CMK (cell line): ENCODE data around the gene RIPOR1.

Experiments used
- DNase-seq: peaks from one replicate; pipeline ENCODE4 v3.0.0-alpha.2; 2010; ENCODE audit warnings: low read depth

The RIPOR1 gene

DNA sequence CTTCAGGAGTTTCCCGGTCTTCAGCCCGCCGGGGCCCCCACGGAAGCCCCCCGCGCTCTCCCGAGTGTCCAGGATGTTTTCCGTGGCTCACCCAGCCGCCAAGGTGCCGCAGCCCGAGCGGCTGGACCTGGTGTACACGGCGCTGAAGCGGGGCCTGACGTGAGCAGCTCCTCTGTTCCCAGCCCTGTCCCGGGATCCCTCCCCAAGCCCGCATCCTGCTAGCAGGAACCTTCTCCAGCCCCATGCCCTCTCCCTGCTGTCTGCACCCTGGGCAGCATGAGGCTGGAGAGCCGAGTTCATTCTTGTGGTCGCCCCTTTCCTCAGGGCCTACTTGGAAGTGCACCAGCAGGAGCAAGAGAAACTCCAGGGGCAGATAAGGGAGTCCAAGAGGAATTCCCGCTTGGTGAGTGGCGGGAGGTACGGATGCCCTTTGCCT, 10.1 kb downstream of the RIPOR1 start:
- DNase-seq: no peak

DNA sequence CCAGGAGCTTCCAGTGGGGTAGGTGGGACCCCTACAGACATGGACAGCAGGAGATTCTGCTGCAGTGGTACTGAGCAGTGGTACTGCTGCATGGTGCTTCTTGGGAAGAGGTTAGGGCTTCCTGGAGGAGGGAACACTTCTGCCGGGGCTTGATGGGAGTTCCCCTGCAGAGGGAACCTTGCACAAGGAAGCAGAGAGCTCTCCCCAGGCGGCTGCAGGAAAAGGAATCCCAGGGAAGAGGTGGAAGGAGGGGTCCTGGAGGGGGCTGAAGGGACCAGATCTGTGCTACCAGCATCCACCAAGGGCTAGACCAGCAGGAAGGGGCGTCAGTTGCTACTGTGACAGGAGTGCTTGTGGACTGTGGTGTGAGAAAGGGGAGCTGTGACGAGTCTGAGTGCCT, 10.6 kb downstream of the RIPOR1 start:
- no peak for DNase-seq

DNA sequence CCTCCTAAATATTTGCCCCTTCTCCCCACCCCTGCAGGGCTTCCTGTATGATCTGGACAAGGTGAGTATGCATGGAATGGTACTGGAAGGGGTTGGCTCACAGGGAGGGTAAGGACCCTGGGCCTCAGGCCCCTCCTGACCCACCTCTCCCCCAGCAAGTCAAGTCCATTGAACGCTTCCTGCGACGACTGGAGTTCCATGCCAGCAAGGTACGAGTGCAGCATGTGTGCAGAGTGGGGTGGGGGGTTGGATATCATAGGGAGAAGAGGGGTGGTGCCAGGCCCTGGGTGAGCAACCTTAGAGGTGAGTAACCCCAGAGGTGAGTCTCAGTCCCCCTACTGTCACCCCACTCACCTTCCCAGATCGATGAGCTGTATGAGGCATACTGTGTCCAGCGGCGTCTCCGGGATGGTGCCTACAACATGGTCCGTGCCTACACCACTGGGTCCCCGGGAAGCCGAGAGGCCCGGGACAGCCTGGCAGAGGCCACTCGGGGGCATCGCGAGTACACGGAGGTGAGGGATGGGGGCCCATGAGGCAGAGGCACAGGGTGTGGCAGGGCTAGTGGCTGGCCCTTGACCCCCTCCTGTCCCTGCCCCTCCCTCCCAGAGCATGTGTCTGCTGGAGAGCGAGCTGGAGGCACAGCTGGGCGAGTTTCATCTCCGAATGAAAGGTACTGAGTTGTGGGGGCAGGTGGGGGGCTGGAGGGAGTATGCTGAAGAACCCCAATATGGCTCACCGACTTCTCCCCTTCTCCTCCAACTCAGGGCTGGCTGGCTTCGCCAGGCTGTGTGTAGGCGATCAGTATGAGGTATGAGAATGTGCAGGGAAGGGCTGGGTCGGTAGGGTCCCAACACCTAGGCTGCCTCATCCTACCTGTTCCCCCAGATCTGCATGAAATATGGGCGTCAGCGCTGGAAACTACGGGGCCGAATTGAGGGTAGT, 11.3 kb downstream of the RIPOR1 start:
- no peak for DNase-seq

DNA sequence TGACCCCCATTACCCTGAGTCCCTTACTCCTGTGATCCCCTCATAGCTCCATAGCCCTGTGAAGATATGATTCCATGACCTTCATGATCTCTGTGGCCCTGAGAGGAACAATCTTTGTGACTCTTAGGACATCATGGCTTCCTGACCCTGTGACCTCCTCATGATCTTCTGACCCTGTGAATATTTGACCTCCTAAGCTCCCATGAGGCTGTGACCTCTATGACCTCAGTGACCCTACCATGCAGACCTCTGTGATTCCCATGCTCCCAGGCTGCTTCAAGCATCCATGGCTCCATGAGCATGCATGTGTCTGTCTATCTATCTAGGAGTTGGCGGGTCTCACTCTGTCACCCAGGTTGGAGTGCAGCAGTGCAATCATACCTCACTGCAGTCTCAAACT, 12.1 kb downstream of the RIPOR1 start:
- DNase-seq: no peak

DNA sequence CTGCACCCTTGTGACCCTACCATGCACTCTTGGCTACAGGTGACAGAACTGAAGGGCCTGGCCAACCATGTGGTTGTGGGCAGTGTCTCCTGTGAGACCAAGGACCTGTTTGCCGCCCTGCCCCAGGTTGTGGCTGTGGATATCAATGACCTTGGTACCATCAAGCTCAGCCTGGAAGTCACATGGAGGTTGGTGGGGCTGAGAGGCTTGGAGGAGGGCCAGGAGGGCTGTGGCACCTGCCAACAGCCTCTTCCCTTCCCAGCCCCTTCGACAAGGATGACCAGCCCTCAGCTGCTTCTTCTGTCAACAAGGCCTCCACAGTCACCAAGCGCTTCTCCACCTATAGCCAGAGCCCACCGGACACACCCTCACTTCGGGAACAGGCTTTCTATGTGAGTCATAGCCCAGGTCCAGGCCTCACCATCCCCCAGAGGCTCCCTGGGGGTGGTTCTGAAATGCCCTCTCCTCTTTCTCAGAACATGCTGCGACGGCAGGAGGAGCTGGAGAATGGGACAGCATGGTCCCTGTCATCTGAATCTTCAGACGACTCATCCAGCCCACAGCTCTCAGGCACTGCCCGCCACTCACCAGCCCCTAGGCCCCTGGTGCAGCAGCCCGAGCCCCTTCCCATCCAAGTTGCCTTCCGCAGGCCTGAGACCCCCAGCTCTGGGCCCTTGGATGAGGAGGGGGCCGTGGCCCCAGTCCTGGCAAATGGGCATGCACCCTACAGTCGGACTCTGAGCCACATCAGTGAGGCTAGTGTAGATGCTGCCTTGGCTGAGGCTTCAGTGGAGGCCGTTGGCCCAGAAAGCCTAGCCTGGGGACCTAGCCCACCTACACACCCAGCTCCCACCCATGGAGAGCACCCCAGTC, 13.0 kb downstream of the RIPOR1 start:
- no peak for DNase-seq

DNA sequence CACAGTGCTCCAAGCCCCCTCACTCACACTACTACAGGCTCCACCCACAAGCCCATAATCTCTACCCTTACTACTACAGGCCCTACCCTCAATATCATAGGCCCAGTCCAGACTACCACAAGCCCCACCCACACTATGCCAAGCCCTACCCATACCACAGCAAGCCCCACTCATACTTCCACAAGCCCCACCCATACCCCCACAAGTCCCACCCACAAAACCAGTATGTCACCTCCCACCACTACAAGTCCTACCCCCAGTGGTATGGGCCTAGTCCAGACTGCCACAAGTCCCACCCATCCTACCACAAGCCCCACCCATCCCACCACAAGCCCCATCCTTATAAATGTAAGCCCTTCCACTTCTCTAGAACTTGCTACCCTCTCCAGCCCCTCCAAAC, 13.8 kb downstream of the RIPOR1 start:
- DNase-seq: peak; percentile 91

DNA sequence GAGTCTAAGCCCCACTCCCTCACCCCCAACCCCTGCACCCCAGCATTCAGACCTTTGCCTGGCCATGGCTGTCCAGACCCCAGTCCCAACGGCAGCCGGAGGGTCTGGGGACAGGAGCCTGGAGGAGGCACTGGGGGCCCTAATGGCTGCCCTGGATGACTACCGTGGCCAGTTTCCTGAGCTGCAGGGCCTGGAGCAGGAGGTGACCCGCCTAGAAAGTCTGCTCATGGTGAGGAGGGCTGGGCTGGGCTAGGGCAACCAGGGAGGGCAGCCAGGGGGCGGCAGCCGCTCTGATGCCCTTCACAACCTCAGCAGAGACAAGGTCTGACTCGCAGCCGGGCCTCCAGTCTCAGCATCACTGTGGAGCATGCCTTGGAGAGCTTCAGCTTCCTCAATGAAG, 14.4 kb downstream of the RIPOR1 start:
- DNase-seq: no peak

DNA sequence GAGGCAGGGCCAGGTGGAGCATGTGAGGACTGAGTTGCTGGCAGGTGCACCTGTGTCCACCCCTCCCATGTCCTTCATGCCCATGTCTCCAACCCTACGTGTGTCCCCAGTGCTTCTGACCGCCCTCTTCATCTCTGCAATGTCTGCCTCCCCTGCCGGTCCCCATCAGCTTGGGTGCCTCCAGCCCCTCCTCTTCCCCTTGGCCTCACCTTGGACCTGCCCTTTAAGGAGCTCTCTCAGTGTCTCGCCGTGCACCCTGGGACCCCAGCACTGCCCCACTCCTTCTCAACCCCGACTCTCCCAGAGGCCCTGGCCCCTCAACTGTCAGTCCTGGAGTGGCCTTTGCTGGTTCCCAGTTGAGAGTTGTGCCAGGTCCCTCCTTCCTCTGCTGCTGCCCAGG, 15.0 kb downstream of the RIPOR1 start:
- no peak for DNase-seq

DNA sequence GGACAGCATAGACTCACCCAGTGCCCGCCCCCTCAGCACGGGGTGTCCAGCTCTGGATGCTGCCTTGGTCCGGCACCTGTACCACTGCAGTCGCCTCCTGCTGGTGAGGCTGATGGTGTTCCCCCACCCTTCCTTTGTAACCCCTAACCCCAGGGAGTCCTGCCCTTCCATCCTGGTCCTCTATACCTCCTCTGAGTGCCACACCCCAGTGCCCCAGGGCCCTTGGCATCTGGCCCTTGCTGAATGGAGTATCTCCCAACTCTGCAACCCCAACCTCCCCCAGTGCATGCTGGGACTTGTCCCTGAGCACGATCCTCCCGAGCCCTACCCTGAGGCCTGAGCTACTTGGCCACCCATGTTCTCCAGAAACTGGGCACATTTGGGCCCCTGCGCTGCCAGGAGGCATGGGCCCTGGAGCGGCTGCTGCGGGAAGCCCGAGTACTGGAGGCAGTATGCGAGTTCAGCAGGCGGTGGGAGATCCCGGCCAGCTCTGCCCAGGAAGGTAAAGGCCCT, 15.8 kb downstream of the RIPOR1 start:
- no peak for DNase-seq

DNA sequence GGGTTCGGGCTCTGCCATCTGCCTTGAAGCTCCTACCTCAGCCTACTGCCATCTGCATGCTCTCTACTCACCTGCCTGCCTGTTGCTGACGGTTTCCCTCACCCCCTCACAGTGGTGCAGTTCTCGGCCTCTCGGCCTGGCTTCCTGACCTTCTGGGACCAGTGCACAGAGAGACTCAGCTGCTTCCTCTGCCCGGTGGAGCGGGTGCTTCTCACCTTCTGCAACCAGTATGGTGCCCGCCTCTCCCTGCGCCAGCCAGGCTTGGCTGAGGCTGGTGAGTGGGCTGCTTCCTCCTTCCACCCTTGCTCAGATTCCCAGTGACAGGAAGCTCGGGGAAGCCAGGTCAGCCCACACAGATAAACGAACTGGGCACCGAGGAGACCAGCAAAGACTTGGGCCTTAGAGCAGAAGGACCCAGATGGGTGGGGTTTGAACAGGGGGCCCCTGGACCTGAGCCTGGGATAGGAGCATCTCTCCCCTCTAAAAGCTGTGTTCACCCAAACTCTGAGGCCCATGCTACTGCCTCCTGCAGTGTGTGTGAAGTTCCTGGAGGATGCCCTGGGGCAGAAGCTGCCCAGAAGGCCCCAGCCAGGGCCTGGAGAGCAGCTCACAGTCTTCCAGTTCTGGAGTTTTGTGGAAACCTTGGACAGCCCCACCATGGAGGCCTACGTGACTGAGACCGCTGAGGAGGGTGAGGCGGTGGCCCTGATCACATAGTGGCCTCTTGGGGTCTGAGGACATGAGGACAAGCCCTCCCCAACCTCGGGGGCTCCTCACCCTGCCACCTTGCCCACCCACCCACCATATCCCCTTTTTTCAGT, 16.4 kb downstream of the RIPOR1 start:
- no peak for DNase-seq

DNA sequence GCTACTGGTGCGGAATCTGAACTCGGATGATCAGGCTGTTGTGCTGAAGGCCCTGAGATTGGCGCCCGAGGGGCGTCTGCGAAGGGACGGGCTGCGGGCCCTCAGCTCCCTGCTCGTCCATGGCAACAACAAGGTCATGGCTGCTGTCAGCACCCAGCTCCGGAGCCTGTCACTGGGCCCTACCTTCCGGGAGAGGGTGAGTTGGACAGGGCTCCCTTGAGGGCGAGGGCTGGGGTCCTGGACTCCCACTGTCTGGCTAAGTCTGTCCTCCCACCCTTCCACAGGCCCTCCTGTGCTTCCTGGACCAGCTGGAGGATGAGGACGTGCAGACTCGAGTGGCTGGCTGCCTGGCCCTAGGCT, 17.0 kb downstream of the RIPOR1 start:
- DNase-seq: no peak

DNA sequence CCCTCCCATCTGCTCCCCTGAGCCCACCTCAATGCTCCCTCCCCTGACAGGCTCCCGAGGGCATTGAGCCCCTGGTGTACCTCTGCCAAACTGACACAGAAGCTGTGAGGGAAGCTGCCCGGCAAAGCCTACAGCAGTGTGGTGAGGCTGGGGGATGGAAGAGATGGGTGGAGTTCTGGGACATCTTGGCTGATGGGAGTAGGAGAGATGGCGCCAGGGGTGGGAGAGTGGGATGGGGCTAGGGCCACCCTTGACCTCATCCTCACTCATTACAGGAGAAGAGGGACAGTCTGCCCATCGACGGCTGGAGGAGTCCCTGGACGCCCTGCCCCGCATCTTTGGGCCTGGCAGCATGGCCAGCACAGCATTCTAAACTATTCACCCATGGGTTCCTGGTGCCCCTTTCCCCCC, 17.5 kb downstream of the RIPOR1 start:
- no peak for DNase-seq

DNA sequence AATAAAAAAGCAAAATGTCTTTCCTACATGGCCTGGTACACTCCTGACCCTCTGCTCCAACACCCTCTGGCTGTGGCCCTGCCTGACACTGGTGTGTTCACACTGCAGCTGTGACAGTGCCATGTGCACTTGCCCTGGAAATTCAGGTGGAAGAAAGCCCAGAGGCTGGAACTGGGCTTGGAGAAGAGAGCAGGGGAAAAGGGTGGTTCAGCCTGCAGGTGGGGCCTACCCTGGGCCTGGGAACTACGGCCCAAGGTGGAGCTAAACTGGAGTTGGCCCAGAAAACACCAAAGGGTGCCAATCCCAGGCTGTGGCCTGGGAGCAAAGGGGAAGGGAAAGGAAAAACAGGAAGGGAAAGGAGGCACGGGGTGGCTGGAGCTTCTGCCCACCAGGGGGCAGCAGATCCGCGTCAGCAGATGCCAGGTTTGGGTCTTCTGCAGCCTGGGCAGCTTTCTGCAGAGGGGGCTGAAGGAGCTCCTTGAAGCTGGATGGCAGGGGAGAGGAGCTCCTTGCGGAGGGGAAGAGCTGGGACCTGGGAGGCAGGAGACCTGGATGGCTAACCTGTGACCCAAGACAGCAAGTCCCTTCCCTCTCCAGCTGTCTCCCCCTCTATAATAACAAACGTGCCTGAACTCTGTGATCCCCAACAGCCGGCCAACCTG, 18.3 kb downstream of the RIPOR1 start:
- no peak for DNase-seq

DNA sequence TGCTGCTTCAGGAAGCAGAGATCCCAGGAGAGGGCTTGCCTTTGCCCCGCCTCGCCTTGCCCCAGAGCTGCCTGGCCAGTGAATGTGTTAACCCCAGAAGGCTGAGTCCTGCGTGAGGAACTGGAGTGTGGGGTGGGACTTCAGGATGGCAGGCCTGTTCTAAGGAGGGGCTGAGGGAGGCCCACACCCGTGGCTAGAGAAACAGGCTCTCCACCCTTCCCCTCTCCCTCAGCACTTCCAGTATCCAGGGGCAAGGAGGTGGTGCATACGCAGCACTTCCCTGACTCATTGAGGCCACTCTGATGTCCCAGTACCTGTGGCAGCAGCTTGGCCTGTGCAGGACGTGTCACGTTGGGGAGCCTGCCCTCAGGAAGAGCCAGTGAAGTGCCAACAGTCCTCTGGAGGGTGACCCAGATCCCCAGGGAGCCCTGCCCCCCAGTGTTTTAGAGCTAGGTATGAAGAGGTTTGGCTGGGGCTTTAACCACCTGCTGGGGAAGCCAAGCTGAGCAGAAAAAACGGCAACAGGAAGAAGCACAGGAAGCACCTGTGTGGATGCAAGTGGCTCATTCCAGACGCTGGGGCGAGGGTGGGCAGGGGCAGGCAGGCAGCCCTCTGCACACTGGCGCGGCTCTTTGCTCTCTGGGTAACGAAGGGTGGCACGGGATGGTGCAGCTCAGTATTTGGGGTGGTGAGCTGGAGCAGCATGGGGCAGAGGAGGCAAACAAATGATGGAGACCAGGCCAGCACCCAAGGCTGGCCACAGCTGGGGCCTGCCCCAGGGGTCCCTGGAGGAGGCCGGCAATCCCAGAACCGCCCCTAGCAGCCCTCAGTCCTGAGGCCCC, 19.0 kb downstream of the RIPOR1 start:
- DNase-seq: no peak

DNA sequence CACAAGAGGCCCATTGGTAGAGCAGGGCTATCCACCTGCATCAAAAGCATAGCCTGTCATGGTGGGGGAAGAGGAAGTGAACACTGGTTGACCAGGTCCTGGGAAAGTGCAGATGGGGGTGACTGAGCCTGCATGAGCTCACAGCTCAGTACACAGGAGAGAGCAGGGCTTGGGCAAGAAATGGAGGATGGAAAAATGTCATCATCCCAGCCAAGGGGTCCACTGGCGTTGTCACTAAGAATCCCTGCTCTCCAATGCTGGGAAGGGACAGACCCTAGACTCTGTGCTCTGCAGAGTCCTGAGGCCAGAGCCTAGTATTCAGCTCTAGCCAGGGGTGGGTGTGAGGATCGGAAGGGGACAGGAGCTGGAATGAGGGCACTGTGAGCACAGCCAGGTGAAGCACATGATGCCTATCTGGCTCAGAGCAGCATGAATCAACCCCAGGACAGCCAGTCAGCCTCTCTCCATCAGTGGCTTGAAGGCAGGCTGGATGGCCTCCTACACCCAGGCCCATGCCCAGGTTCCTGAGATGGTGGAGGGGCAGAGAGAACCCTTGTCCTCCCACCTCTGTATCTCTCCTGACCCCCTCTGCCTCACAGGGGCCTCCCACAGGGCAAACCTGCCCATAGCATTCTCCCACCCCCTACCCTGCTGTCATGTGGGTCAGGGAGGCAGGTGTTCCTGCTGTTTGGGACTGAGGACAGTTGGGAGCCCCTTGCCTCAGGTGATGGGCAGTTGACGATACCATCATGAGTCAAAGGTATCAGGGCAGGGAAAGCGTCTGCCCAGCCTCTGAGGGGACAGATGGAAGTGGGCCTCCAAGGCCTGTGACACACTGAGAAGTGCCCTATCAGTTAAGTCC, 19.9 kb downstream of the RIPOR1 start:
- DNase-seq: no peak

DNA sequence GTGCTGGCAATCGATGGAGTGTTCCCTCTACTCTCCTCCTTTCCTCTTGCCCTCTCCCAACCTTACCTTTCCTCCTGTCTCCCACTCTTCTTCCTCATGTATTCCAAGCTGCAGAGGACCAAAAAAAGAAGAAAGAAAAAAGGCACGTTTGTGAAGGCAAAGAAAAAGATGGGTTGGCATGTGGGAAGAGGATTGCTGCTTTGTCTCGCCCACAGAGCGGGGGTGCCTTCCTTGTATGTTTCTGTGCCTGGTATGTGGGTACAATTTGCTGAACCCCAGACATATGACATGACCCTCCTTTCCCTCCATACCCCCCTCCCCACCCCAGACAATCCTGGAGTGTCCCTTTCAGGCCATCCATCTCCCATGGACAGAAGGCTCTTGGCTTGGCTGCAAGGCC, 20.6 kb downstream of the RIPOR1 start:
- DNase-seq: no peak

DNA sequence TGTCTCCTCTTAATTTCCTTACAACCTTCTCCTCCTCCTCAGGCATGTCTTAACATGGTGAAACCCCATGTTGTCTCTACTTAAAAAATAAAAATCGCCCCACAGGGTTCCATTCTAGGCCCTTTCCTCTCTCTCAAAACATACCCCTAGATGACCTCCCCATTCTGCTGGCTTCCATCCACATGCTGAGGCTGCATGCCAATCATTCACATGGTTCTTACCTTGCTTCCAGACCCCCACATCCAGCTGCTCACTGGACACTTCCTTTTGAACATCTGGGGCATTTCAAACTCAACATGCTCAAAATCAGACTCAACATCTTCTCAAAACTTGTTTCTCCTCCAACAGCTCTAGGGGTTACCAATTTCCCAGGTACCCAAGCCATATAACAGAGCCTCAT, 21.3 kb downstream of the RIPOR1 start:
- no peak for DNase-seq

DNA sequence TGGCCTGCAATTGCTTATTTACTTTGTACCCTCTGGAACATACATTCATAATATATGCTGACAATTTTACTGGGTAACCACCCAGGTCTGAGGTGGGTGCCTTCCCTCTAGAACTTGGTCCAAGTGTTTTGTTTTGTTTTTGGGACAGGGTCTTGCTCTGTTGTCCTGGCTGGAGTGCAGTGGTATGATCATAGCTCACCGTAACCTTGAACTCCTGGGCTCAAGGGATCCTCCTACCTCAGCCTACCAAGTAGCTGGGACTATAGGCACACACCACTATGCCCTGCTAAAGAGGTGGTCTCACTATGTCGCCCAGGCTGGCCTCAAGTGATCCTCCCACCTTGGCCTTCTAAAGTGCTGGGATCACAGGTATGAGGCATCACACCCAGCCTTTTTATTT, 22.5 kb downstream of the RIPOR1 start:
- no peak for DNase-seq

DNA sequence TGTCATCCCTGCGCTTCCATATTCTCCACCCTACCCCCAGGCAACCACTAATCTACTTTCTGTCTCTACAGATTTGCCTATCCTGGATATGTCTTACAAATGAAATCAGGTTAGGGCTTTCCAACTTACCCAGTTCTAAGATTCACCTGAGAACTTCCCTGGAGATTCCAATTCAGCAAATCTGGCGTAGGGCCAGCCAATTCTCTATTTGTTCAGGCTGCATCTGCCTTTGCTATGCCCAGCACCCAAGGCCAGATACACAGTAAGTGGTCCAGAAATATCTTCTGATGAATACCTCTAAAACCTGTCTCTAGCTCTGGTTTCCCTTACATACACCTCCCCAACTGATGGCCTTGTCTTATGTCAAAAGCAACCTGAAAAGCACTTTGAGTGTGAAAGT, 23.3 kb downstream of the RIPOR1 start:
- no peak for DNase-seq

DNA sequence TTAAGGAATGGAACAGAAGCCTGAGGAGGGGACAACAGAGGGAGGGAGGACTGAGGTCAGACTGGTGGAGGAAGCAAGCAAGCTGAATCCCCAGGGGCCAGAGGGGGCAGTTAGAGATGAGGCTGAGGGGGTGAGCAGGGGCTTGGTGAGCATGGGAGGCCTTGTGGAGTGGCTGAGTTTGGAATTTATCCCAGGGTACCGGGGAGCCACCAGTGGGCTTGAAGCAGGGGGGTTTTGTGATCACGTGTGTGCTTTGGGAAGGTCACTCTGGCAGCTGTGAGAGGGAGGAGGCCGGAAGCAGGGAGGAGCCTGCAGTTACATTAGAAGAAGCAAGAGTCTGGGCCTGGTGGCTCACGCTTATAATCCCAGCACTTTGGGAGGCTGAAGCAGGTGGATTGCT, 23.8 kb downstream of the RIPOR1 start:
- DNase-seq: no peak
